Adrenal gland (tissue), 12 donors: ENCODE results near the gene EPB41L1. TPM values are rescaled to one million over a fixed set of nuclear protein-coding genes. Genes with fewer than 3 reads are reported as not detected.

ENCODE experiments used
- DNase-seq, 7 donors: peaks; one replicate each; pipeline ENCODE4 v3.0.0-alpha.2; 2019 to 2020
- H3K27ac ChIP-seq, 5 donors: fragments of 200-600 bp; sonication (generic) in 4 of 5; 1 replicate in 3 of 5; 2 replicates in 2 of 5; pipeline versions ENCODE4 v1.5.1 to v1.8.0; 2016 to 2020; ENCODE audit warnings: mild to moderate bottlenecking in 1 of 5
- H3K27me3 ChIP-seq: fragments of 200-600 bp; 2 replicates; pipeline ENCODE4 v1.8.0; 2021
- H3K36me3 ChIP-seq, 2 donors: fragments of 200-600 bp; replicated peaks in 1 of 2; 1 replicate in 1 of 2; 2 replicates in 1 of 2; pipeline versions ENCODE4 v1.5.1 to v1.8.0; 2018 to 2022
- H3K4me1 ChIP-seq, 2 donors: fragments of 200-600 bp; replicated peaks in 1 of 2; 1 replicate in 1 of 2; 2 replicates in 1 of 2; pipeline versions ENCODE4 v1.5.1 to v1.8.0; 2018 to 2021
- H3K4me3 ChIP-seq, 4 donors: fragments of 200-600 bp; sonication (generic) in 3 of 4; one replicate each; pipeline ENCODE4 v1.5.1; 2016 to 2018
- H3K9me3 ChIP-seq, 3 donors: fragments of 200-600 bp; sonication (generic) in 1 of 3; replicated peaks in 1 of 3; 1 replicate in 2 of 3; 2 replicates in 1 of 3; pipeline versions ENCODE4 v1.5.1 to v1.8.0; 2016 to 2021
- CTCF ChIP-seq, 6 experiments: fragments of 450-650 bp in 4 of 6; fragments of 200-600 bp in 2 of 6; sonication (generic) in 1 of 6; IDR thresholded peaks; 1 replicate in 5 of 6; 2 replicates in 1 of 6; pipeline versions ENCODE4 v1.5.1 to v1.8.0; 2016 to 2021; ENCODE audit warnings: antibody characterized with exemption in 6 of 6, mild to moderate bottlenecking in 2 of 6, moderate library complexity in 1 of 6
- POLR2A ChIP-seq, 2 donors: fragments of 450-650 bp; IDR thresholded peaks; one replicate each; pipeline ENCODE4 v1.6.1; 2017; ENCODE audit warnings: antibody characterized with exemption in 2 of 2, mild to moderate bottlenecking in 2 of 2, moderate library complexity in 1 of 2
- WGBS, 4 donors: extraction: QIAGEN DNeasy Blood & Tissue Kit in 2 of 4; methylation state at CpG; one replicate each; pipeline versions ENCODE4 v1.1.5 to v1.1.7; 2013 to 2017; 5-methylcytosine and 5-hydroxymethylcytosine counted together
- intact Hi-C, 2 donors: fragments of 100-400 bp; cut with DNase I; formaldehyde crosslinking; loops; one replicate each; pipeline versions ENCODE4 v1.14.1 to v1.15.0; 2022 to 2023
- polyA plus RNA-seq, 3 donors: library from polyadenylated mRNA; stranded (reverse); fragments of 200-250 nt in 2 of 3; fragments of 350-450 nt in 1 of 3; fragmentation: Illumina TruSeq in 1 of 3; extraction: RNeasy Lipid Tissue Mini Kit (QIAGEN cat#74804) in 1 of 3; gene quantifications; one replicate each; pipeline ENCODE4 v1.2.3, GENCODE V29; 2013 to 2014
- total RNA-seq, 9 donors: library from RNA; depleted of rRNA in 4 of 9; stranded (reverse); fragments of >200 nt in 4 of 9; fragments of 120-200 nt in 1 of 9; fragmentation: NEBNext Ultra II Directional in 1 of 9; extraction: Animal tissue kit (Norgen Biotek cat#: 25700) in 1 of 9; gene quantifications; one replicate each; pipeline versions ENCODE4 v1.1.0 to v1.2.4, GENCODE V29; 2013 to 2023
- donor health status: healthy with polysubstance abuse.
- donor health status: Bipolar disorder and iron deficiency.
- donor health status: DM: yes; HTN: yes; CAD: no.
- donor health status: DM: no; HTN: no; CAD: no.
- donor health status: DM: no; HTN: no; CAD: no.
- donor health status: DM: yes; HTN: yes; CAD: no.

The EPB41L1 gene
- total and polyA plus RNA-seq, 12 donors = 29.8 to 1,154 (median 164) TPM

GRCh38 chr20:36207602-36208001 is 53.1 kb downstream of the EPB41L1 start:
- Histone ChIP-seq H3K36me3 (peaks cover 0 to 62% of the 10 kb centered on the region in 2 donors), H3K9me3 (no peaks in the 10 kb centered on the region), H3K4me3 (no peak overlapping the region), H3K4me1 (peaks cover 0 to 7% of the 10 kb centered on the region in 2 donors), H3K27ac (no peak overlapping the region), H3K27me3 (no peaks in the 10 kb centered on the region)
- intact Hi-C loops = no loop called here
- WGBS, 4 donors = 80 to 90% (median 87%) methylated on average over 5 to 11 of the region's 11 CpGs
- DNase-seq = no peak
- TF ChIP-seq POLR2A (IDR thresholded peaks at IDR 0.05) = no peak
- TF ChIP-seq CTCF (IDR thresholded peaks at IDR 0.05) = no peak

- Histone ChIP-seq H3K36me3 (peaks cover 0 to 68% of the 10 kb centered on the region in 2 donors), H3K4me1 (peaks cover 0 to under 1% of the 10 kb centered on the region in 2 donors), H3K4me3 (no peak overlapping the region), H3K27ac (no peak overlapping the region), H3K27me3 (no peaks in the 10 kb centered on the region), H3K9me3 (no peaks in the 10 kb centered on the region)
- intact Hi-C loops = no loop called here
- TF ChIP-seq CTCF (IDR thresholded peaks at IDR 0.05) (no peak), POLR2A (IDR thresholded peaks at IDR 0.05) (no peak)
- DNase-seq = no peak
- 83 to 92% (median 88%) methylated on average over 7 to 10 of the region's 10 CpGs for whole genome bisulfite sequencing, 4 donors
Observed at GRCh38 chr20:36208257-36208656, 53.7 kb downstream of the EPB41L1 start.

DNA sequence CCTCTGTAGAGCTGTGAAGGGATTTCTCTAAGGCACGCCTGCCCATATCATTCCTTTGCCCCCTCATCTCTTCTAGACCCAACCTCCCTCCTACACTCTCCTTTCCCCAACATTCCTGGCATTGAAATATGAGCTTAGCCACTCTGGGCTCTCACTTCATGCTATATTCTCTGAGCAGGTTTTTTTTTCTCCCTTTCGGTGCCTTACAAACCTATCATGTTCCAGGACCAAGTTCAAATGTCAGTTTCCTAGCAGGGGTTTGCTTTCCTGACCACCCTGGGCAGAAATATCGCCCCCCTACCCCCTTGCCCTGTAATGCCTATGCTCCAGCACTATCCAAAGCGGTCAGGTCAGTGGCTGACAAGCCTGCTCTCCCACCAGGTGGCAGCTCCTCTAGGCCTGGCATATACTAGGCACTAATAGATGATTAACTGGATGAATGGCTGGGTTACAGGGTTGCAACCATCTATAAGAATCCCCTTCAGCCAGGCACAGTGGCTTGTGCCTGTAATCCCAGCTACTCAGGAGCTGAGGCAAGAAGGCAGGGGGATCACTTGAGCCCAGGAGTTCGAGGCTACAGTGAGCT is 56.0 kb downstream of the EPB41L1 start:
- 88 to 93% (median 91%) methylated on average over 5 of the region's 5 CpGs for WGBS, 4 donors
- Histone ChIP-seq H3K36me3 (peaks cover 0 to 90% of the 10 kb centered on the region in 2 donors), H3K4me3 (no peak overlapping the region), H3K4me1 (no peaks in the 10 kb centered on the region), H3K9me3 (no peaks in the 10 kb centered on the region), H3K27me3 (no peaks in the 10 kb centered on the region), H3K27ac (no peak overlapping the region)
- DNase-seq = no peak
- intact Hi-C loops = loop anchor here in 1 of 2 donors (5.0 kb wide), 1 partner anchor 227 kb away; no protein-coding TSS in a partner anchor
- TF ChIP-seq POLR2A (IDR thresholded peaks at IDR 0.05) (no peak), CTCF (IDR thresholded peaks at IDR 0.05) (no peak)

DNA sequence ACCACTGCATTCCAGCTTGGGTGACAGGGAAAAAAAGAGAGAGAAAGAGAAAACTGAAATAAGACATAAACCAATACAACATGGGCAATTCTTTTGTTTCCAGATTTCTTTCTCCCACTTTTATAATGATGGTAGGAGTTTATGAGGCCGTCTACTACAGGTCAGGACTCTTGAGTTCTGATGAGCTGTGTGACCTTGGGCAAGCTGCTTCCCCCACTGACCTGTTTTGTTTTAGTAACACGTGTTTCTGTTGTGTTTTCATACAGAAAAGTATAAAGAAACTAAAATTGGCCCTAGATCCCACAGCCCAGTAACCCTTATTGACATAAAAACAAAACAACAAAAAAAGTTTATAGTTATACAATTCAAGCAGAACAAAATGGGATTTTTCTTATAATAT is 58.8 kb downstream of the EPB41L1 start:
- Histone ChIP-seq H3K27me3 (no peaks in the 10 kb centered on the region), H3K9me3 (no peaks in the 10 kb centered on the region), H3K36me3 (peaks cover 0 to 70% of the 10 kb centered on the region in 2 donors), H3K4me3 (no peak overlapping the region), H3K27ac (peak overlapping the region in 1 of 5 donors; percentile 12), H3K4me1 (no peaks in the 10 kb centered on the region)
- peak in 2 of 7 donors; percentile 52 to 53 for DNase-seq
- no peak for TF ChIP-seq POLR2A (IDR thresholded peaks at IDR 0.05)
- no peak for TF ChIP-seq CTCF (IDR thresholded peaks at IDR 0.05)
- WGBS, 4 donors = 26 to 46% (median 39%) methylated on average over 2 of the region's 2 CpGs
- intact Hi-C loops = loop anchor here in 1 of 2 donors (5.0 kb wide), 1 partner anchor 224 kb away; no protein-coding TSS in a partner anchor
